ENCODE results near the gene IFT22. TPM values are rescaled to one million over a fixed set of nuclear protein-coding genes. Genes with fewer than 3 reads are reported as not detected.

IFT22 gene
- total and polyA plus RNA-seq, 7 donors, result 7.6 to 38.5 (median 30.7) TPM

DNA sequence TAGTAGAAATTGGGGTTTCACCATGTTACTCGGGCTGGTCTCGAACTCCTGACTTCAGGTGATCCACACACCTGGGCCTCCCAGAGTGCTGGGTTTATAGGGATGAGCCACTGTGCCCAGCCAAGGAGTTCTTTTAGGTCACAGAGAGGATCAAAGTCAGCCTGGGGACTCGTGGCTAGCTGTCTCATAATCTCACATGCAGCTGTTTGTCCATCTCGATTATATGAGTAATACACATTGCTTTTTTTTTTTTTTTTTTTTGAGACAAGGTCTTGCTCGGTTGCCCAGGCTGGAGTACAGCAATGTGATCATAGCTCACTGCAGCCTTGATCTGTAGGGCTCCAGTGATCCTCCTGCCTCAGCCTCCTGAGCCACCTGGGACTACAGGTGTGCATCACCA, 2.2 kb downstream of the IFT22 start:
- intact Hi-C loops (cut with DNase I), result no loop called here
- TF ChIP-seq POLR2AphosphoS5 (IDR thresholded peaks at IDR 0.05), result no peak
- TF ChIP-seq CTCF (IDR thresholded peaks at IDR 0.05), result no peak
- TF ChIP-seq EP300 (IDR thresholded peaks at IDR 0.05), result no peak
- no peak for TF ChIP-seq POLR2A (IDR thresholded peaks at IDR 0.05)
- WGBS, 2 donors, result 65 to 72% methylated on average over 5 of the region's 5 CpGs
- DNase-seq, result no peak
- peaks cover 4 to 44% (median 7%) of the 10 kb centered on the region in 4 donors for H3K36me3 ChIP-seq
- H3K27me3 ChIP-seq, result no peaks in the 10 kb centered on the region
- no peaks in the 10 kb centered on the region for H3K9me3 ChIP-seq
- no peak overlapping the region for H3K27ac ChIP-seq
- H3K4me1 ChIP-seq, result peaks cover 0 to 12% (median 8%) of the 10 kb centered on the region in 4 donors
- H3K4me3 ChIP-seq, result no peak overlapping the region

DNA sequence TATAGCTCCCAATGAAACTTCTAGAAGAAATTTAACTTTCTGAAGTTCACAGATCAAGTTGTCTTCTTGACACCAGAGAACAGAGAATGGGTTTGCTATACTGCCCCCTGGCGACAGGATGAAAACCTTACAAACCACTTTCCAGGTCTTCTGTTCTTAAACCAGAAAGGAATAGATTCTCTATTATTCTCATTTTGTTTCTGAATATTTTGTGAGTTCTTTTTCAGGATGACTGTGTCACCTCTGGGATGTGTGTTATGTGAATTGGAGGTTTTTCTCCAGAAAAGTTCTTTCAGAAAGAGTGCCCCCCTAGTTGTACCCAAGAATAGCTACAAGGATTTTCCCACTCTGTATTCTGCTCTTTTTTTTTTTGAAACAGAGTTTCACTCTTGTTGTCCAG, 6.3 kb downstream of the IFT22 start:
- 3 to 11% methylated on average over 1 of the region's 1 CpG for WGBS, 2 donors

DNA sequence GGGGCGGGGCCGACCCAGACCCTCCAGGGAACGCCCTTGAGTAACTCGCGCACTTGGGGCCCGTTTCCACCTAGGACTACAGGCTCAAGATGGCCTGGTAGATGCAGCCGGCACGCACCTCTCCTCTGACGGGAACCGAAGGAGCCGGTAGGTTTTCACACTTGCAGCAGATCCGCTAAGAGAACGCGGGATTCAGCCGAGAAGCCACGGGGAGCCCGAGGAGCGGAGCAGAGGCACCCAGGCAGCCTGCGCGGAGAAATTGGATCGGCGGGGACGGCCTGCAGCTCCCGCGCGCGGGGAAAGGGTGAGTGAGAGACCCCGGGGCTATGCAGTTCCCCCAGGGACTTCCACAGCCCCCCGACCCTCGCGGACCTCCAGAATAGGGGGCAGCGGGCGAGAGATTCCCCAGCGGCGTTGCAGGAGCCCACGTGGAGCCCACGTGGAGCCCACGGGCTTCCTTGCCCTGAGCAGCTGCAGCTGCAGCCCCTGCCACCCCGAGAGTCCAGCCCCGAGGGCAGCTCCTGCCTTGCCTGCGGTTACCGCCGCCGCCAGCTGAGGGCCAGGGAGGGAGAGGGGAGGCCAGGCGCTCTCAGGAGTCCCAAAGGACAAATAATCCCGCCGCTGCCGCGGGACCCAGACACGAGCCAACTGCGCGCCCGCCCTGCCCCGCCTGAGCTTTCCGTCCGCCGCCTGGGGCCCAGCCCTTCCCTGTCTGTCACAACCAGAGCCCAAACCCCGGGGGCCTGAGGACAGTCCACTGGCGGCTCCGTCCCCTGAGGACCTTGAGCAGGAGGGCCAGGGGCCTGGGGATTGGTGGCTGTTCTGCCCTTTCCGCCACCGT, 13.1 kb downstream of the IFT22 start:
- no peaks in the 10 kb centered on the region for H3K36me3 ChIP-seq
- peak; percentile 74 for DNase-seq
- H3K27ac ChIP-seq, result no peak overlapping the region
- H3K4me3 ChIP-seq, result peak overlapping the region; percentile 22 to 42 (median 34)
- intact Hi-C loops (cut with DNase I), result no loop called here
- TF ChIP-seq EP300 (IDR thresholded peaks at IDR 0.05) (no peak), CTCF (IDR thresholded peaks at IDR 0.05) (no peak), POLR2A (IDR thresholded peaks at IDR 0.05) (no peak), POLR2AphosphoS5 (IDR thresholded peaks at IDR 0.05) (no peak)
- H3K4me1 ChIP-seq, result peaks cover 0 to 12% (median 11%) of the 10 kb centered on the region in 4 donors
- 7 to 10% methylated on average over 62 of the region's 62 CpGs for WGBS, 2 donors
- H3K27me3 ChIP-seq, result peaks cover 6 to 68% (median 58%) of the 10 kb centered on the region in 3 donors
- peaks cover 0 to 3% (median 0%) of the 10 kb centered on the region in 4 donors for H3K9me3 ChIP-seq

More for the DNA sequence above, 6.3 kb downstream of the IFT22 start:
- Histone ChIP-seq H3K36me3 (peaks cover 4 to 47% (median 7%) of the 10 kb centered on the region in 4 donors), H3K9me3 (no peaks in the 10 kb centered on the region), H3K4me3 (no peak overlapping the region), H3K27me3 (peaks cover 0 to 2% (median 0%) of the 10 kb centered on the region in 3 donors), H3K27ac (no peak overlapping the region), H3K4me1 (peaks cover 0 to under 1% (median 0%) of the 10 kb centered on the region in 4 donors)
- no peak for DNase-seq
- intact Hi-C loops (cut with DNase I), result no loop called here
- TF ChIP-seq POLR2A (IDR thresholded peaks at IDR 0.05) (no peak), POLR2AphosphoS5 (IDR thresholded peaks at IDR 0.05) (no peak), EP300 (IDR thresholded peaks at IDR 0.05) (no peak), CTCF (IDR thresholded peaks at IDR 0.05) (peak in 2 of 4 experiments; percentile 17 to 50)

DNA sequence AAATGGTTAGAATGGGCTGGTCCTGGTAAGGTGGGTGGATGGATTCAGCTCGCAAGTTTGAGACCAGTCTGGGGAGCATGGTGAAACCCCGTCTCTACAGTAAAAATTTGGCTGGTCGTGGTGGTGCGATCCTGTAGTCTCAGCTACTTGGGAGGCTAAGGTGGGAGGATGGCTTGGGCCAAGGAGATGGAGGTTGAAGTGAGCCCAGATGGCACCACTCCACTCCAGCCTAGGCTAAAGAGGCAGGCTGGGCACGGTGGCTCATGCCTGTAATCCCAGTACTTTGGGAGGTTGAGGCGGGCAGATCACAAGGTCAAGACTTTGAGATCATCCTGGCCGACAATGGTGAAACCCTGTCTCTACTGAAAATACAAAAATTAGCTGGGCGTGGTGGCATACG, 15.3 kb downstream of the IFT22 start:
- WGBS, 2 donors, result 94% methylated on average over 9 of the region's 9 CpGs
- Histone ChIP-seq H3K27me3 (peaks cover 27 to 89% (median 79%) of the 10 kb centered on the region in 3 donors), H3K27ac (no peak overlapping the region), H3K4me1 (peaks cover 0 to 25% (median 19%) of the 10 kb centered on the region in 4 donors), H3K9me3 (peaks cover 0 to 5% (median 2%) of the 10 kb centered on the region in 4 donors), H3K4me3 (no peak overlapping the region), H3K36me3 (no peaks in the 10 kb centered on the region)
- TF ChIP-seq POLR2AphosphoS5 (IDR thresholded peaks at IDR 0.05) (no peak), EP300 (IDR thresholded peaks at IDR 0.05) (no peak), CTCF (IDR thresholded peaks at IDR 0.05) (no peak), POLR2A (IDR thresholded peaks at IDR 0.05) (no peak)
- intact Hi-C loops (cut with DNase I), result no loop called here
- DNase-seq, result no peak

Data from sigmoid colon (tissue), 7 donors.